WTC11 (cell line): ENCODE data around the gene HTR6. TPM values are rescaled to one million over a fixed set of nuclear protein-coding genes. Genes with fewer than 3 reads are reported as not detected.

Source experiments
- ATAC-seq: fragments of 200-7000 bp; cut with Tn5 transposase; 2 replicates; pipeline ENCODE4 v1.10.0; 2021; ENCODE audit warnings: mild to moderate bottlenecking, moderate library complexity
- CTCF ChIA-PET: fragments of 300-600 bp; sonication (Branson Sonifier 250); formaldehyde crosslinking; loops from one replicate; lab custom pipeline; 2021; ENCODE audit warnings: antibody characterized with exemption; lab: Charles Lee
- POLR2A ChIA-PET: fragments of 350-600 bp; sonication (Branson Sonifier 250); formaldehyde crosslinking; loops from one replicate; lab custom pipeline; 2021; ENCODE audit warnings: antibody characterized with exemption; lab: Charles Lee
- DNase-seq: peaks from one replicate; pipeline ENCODE4 v3.0.0; 2021; ENCODE audit warnings: low spot score
- H3K27ac Mint-ChIP-seq: 2 replicates; pipeline ENCODE4 v1.8.0; 2021; ENCODE audit warnings: mixed read lengths
- H3K27me3 Mint-ChIP-seq: 2 replicates; pipeline ENCODE4 v1.8.0; 2021; ENCODE audit warnings: low read depth, mild to moderate bottlenecking, moderate library complexity, mixed read lengths
- H3K36me3 Mint-ChIP-seq: 2 replicates; pipeline ENCODE4 v1.8.0; 2021; ENCODE audit warnings: mixed read lengths
- H3K4me1 Mint-ChIP-seq: 2 replicates; pipeline ENCODE4 v1.8.0; 2022; ENCODE audit warnings: mixed read lengths
- H3K4me3 Mint-ChIP-seq: 2 replicates; pipeline ENCODE4 v1.8.0; 2021; ENCODE audit warnings: mild to moderate bottlenecking, moderate library complexity, mixed read lengths
- H3K9me3 Mint-ChIP-seq: 2 replicates; pipeline ENCODE4 v1.8.0; 2021; ENCODE audit warnings: mixed read lengths
- ATF1 ChIP-seq: sonication (generic); formaldehyde crosslinking; IDR thresholded peaks from 2 replicates; pipeline ENCODE4 v1.8.1; 2023; ENCODE audit warnings: mild to moderate bottlenecking, moderate library complexity, missing genetic modification reagents
- ATF6 ChIP-seq: sonication (generic); formaldehyde crosslinking; IDR thresholded peaks from 2 replicates; pipeline ENCODE4 v1.8.1; 2023; ENCODE audit warnings: mild to moderate bottlenecking, missing genetic modification reagents
- FOXJ3 ChIP-seq: sonication (generic); formaldehyde crosslinking; IDR thresholded peaks from 2 replicates; pipeline ENCODE4 v1.9.0; 2021; ENCODE audit warnings: missing genetic modification reagents, mild to moderate bottlenecking, borderline replicate concordance
- FOXK1 ChIP-seq: sonication (generic); formaldehyde crosslinking; IDR thresholded peaks from 2 replicates; pipeline ENCODE4 v1.8.0; 2022; ENCODE audit warnings: mild to moderate bottlenecking, moderate library complexity, missing genetic modification reagents
- FOXP1 ChIP-seq: sonication (generic); formaldehyde crosslinking; IDR thresholded peaks from 2 replicates; pipeline ENCODE4 v1.8.0; 2022; ENCODE audit warnings: missing genetic modification reagents, mild to moderate bottlenecking, moderate library complexity, borderline replicate concordance
- GABPB1 ChIP-seq: sonication (generic); formaldehyde crosslinking; IDR thresholded peaks from 2 replicates; pipeline ENCODE4 v1.8.1; 2023; ENCODE audit warnings: mild to moderate bottlenecking, missing genetic modification reagents
- HMGXB4 ChIP-seq: sonication (generic); formaldehyde crosslinking; IDR thresholded peaks from 2 replicates; pipeline ENCODE4 v1.8.1; 2023; ENCODE audit warnings: mild to moderate bottlenecking, moderate library complexity, missing genetic modification reagents
- MAX ChIP-seq: sonication (generic); formaldehyde crosslinking; IDR thresholded peaks from 2 replicates; pipeline ENCODE4 v1.8.0; 2022; ENCODE audit warnings: mild to moderate bottlenecking, missing genetic modification reagents
- MXD4 ChIP-seq: fragments of 250-450 bp; sonication (Bioruptor Pico); IDR thresholded peaks from 2 replicates; pipeline ENCODE4 v1.8.0; 2021; ENCODE audit warnings: mild to moderate bottlenecking, moderate library complexity, borderline replicate concordance
- NFATC4 ChIP-seq: fragments of 250-450 bp; sonication (Bioruptor Pico); IDR thresholded peaks from 2 replicates; pipeline ENCODE4 v1.9.0; 2021; ENCODE audit warnings: mild to moderate bottlenecking
- OVOL2 ChIP-seq: fragments of 250-450 bp; sonication (Bioruptor Pico); IDR thresholded peaks from 2 replicates; pipeline ENCODE4 v1.9.0; 2021; ENCODE audit warnings: mild to moderate bottlenecking, borderline replicate concordance
- RORB ChIP-seq: fragments of 250-450 bp; sonication (Bioruptor Pico); IDR thresholded peaks from 2 replicates; pipeline ENCODE4 v1.9.0; 2021; ENCODE audit warnings: mild to moderate bottlenecking
- SMAD4 ChIP-seq: sonication (generic); formaldehyde crosslinking; IDR thresholded peaks from 2 replicates; pipeline ENCODE4 v1.8.0; 2022; ENCODE audit warnings: mild to moderate bottlenecking, missing genetic modification reagents
- STAT6 ChIP-seq: sonication (generic); formaldehyde crosslinking; conservative IDR thresholded peaks from 2 replicates; pipeline ENCODE4 v1.8.1; 2023; ENCODE audit warnings: mild to moderate bottlenecking, low read depth, missing genetic modification reagents, moderate library complexity
- ZBTB43 ChIP-seq: sonication (generic); formaldehyde crosslinking; IDR thresholded peaks from 2 replicates; pipeline ENCODE4 v1.8.1; 2023; ENCODE audit warnings: mild to moderate bottlenecking, missing genetic modification reagents
- ZMAT4 ChIP-seq: fragments of 250-450 bp; sonication (Bioruptor Pico); IDR thresholded peaks from 2 replicates; pipeline ENCODE4 v1.9.0; 2021; ENCODE audit warnings: mild to moderate bottlenecking
- ZNF263 ChIP-seq: sonication (generic); formaldehyde crosslinking; IDR thresholded peaks from 2 replicates; pipeline ENCODE4 v1.8.1; 2022; ENCODE audit warnings: low read depth, mild to moderate bottlenecking, moderate library complexity, missing genetic modification reagents
- ZNF423 ChIP-seq: fragments of 250-450 bp; sonication (Bioruptor Pico); IDR thresholded peaks from 2 replicates; pipeline ENCODE4 v2.1.2; 2022; ENCODE audit warnings: mild to moderate bottlenecking, moderate library complexity
- ZNF532 ChIP-seq: fragments of 250-450 bp; sonication (Bioruptor Pico); IDR thresholded peaks from 2 replicates; pipeline ENCODE4 v1.9.0; 2021; ENCODE audit warnings: mild to moderate bottlenecking, borderline replicate concordance
- total RNA-seq: library from RNA; stranded (reverse); gene quantifications from 3 replicates; pipeline ENCODE4 v1.2.3, GENCODE V29; 2021

The HTR6 gene
- total RNA-seq, 1 experiment from 2014 or later: 0.90 TPM

GRCh38 chr1:19709260-19709793 lies 44.7 kb downstream of the HTR6 start:
- CTCF ChIA-PET: interaction anchor here (1.1 kb wide), 1 partner anchor 102 kb away, joined by 3 read pairs; no protein-coding TSS in a partner anchor
- Mint-ChIP-seq H3K27me3 (no peaks in the 10 kb centered on the region; the same call in 1 of the 2 replicates), H3K36me3 (no peaks in the 10 kb centered on the region), H3K4me1 (peaks cover 11% of the 10 kb centered on the region), H3K9me3 (no peaks in the 10 kb centered on the region), H3K4me3 (no peak overlapping the region), H3K27ac (no peak overlapping the region)
- DNase-seq (no peak), ATAC-seq (no peak)
- POLR2A ChIA-PET: no interaction called here
- no peak for TF ChIP-seq FOXK1 (CRISPR knock-in tag)
- no peak for TF ChIP-seq ZNF532 (CRISPR knock-in tag)
- no peak for TF ChIP-seq MAX
- no peak for TF ChIP-seq ATF6 (CRISPR knock-in tag)
- TF ChIP-seq SMAD4 (CRISPR knock-in tag): no peak
- no peak for TF ChIP-seq ZMAT4
- no peak for TF ChIP-seq STAT6
- TF ChIP-seq FOXP1 (CRISPR knock-in tag): no peak
- TF ChIP-seq ZNF423 (CRISPR knock-in tag): no peak
- TF ChIP-seq GABPB1 (CRISPR knock-in tag): no peak
- no peak for TF ChIP-seq MXD4
- no peak for TF ChIP-seq ATF1 (CRISPR knock-in tag)

- ChIA-PET POLR2A (no interaction called here), CTCF (no interaction called here)
- ATAC-seq: no peak
- no peak for TF ChIP-seq FOXJ3 (CRISPR knock-in tag)
- TF ChIP-seq ZBTB43 (CRISPR knock-in tag): no peak
- TF ChIP-seq ZNF263 (CRISPR knock-in tag): no peak
- no peak for TF ChIP-seq OVOL2
- no peak for TF ChIP-seq NFATC4 (CRISPR knock-in tag)
- no peak for TF ChIP-seq HMGXB4 (CRISPR knock-in tag)
- TF ChIP-seq RORB (CRISPR knock-in tag): no peak
Measured at GRCh38 chr1:19710825-19711611, 46.3 kb downstream of the HTR6 start.

More at GRCh38 chr1:19710825-19711611, 46.3 kb downstream of the HTR6 start:
- H3K9me3 Mint-ChIP-seq: no peaks in the 10 kb centered on the region
- peaks cover 11% of the 10 kb centered on the region for H3K4me1 Mint-ChIP-seq
- no peak overlapping the region for H3K4me3 Mint-ChIP-seq
- H3K27me3 Mint-ChIP-seq: no peaks in the 10 kb centered on the region; the same call in 1 of the 2 replicates
- no peaks in the 10 kb centered on the region for H3K36me3 Mint-ChIP-seq
- no peak for DNase-seq
- H3K27ac Mint-ChIP-seq: no peak overlapping the region
